ENCODE measurements around the gene UFSP2.

GRCh38 chr4:185405296-185405999 lies 20.3 kb downstream of the UFSP2 start:
- TF ChIP-seq POLR2A (IDR thresholded peaks at IDR 0.05; ENCODE audit: low read depth, low read length) (no peak), POLR2AphosphoS5 (IDR thresholded peaks at IDR 0.05; ENCODE audit: low read depth, low read length) (no peak)

Data from GM12892 (cell line).